ENCODE measurements around the gene HOXB5.

DNA sequence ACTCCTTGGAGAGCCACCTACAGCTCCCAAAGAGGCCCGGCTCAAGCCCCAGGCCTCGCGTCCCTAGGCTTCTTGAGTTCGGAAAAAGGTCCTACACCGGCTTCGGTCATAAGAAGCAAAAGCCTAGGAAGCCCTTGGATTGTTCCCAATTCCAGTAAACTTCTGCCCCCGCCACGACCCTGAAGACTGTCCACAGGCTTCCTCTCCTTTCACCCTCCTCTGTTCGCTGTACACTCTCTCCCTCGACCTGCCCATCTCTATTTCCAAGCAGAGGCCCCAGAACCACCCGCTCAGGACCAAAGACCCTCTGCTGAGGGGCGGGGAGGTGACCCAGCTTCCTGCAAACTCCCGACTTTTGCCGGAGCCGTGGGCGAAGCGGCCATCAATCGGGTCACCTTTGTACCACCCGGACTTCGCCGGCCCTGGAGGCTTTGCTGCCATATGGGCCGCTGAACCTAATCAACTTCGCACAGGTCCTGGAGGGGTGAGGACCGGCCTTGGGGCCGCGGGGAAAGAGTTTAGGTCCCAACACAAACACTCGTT lies 51.4 kb downstream of the HOXB5 start:
- TF ChIP-seq, protein P1, sequence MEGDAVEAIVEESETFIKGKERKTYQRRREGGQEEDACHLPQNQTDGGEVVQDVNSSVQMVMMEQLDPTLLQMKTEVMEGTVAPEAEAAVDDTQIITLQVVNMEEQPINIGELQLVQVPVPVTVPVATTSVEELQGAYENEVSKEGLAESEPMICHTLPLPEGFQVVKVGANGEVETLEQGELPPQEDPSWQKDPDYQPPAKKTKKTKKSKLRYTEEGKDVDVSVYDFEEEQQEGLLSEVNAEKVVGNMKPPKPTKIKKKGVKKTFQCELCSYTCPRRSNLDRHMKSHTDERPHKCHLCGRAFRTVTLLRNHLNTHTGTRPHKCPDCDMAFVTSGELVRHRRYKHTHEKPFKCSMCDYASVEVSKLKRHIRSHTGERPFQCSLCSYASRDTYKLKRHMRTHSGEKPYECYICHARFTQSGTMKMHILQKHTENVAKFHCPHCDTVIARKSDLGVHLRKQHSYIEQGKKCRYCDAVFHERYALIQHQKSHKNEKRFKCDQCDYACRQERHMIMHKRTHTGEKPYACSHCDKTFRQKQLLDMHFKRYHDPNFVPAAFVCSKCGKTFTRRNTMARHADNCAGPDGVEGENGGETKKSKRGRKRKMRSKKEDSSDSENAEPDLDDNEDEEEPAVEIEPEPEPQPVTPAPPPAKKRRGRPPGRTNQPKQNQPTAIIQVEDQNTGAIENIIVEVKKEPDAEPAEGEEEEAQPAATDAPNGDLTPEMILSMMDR (conservative IDR thresholded peaks at IDR 0.05 in 1 of 2, IDR thresholded peaks at IDR 0.05 in 1 of 2; ENCODE audit: extremely low read depth in 1 of 2, insufficient read depth in 1 of 2, low read depth in 1 of 2, low read length in 2 of 2) = no peak
- no peak for TF ChIP-seq EZH2 (IDR thresholded peaks at IDR 0.05; ENCODE audit: borderline replicate concordance, low read length)
